ENCODE data around the gene CYP21A2.
"Not testable (repeated sequence)": the region's sequence is repeated elsewhere in the genome, so short reads cannot be mapped to it uniquely, and the experiment has no call there.

Gene CYP21A2

DNA sequence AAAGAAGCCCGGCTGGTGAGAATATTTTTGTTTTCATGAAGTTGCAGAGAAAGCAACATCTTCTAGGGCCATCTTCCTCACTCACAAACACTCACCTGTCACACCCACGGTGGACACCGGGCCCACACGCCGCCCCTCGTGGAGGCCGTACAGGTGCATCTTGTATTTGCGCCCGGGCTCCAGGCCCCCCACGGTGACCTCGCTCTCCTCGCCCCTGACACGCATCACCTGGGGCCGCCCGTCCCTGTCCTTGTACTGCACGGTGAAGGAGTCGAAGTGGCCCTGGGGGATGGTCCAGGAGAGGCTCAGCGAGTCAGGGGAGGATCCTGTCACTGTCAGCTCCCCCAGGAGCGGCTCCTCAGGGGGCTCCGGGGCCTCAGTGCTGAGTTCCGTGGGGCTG, 17.5 kb downstream of the CYP21A2 start:
- DNase-seq, result not testable (repeated sequence)

- no peak for DNase-seq
Observed at GRCh38 chr6:32056254-32056653, 18.0 kb downstream of the CYP21A2 start.

- no peak for DNase-seq
Observed at GRCh38 chr6:32057966-32058365, 19.8 kb downstream of the CYP21A2 start.

- no peak for DNase-seq
Observed at GRCh38 chr6:32058511-32058963, 20.3 kb downstream of the CYP21A2 start.

DNA sequence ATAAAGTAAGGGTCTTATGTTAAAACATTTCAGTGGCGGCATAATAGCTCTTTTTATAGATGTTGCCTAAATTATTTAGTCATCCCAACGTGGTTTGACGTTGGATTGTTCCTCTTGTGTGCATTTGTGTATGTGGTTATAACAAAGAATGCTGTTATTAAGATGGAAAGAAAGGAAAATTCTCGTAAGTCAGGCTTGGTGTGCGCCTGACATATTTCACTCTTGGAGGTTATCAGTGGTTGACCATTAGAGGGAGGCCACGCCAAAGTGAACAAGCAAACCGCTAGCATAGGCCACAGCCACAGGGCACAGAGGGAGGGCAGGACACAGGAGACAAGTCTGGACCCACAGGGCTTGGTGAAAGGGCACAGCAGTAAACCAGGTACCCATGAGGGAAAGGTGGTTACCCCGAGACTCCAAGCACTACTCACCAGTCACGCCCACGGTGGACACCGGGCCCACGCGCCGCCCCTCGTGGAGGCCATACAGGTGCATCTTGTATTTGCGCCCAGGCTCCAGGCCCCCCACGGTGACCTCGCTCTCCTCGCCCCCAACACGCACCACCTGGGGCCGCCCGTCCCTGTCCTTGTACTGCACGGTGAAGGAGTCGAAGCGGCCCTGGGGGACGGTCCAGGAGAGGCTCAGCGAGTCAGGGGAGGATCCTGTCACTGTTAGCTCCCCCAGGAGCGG, 22.9 kb downstream of the CYP21A2 start:
- no peak for DNase-seq

DNA sequence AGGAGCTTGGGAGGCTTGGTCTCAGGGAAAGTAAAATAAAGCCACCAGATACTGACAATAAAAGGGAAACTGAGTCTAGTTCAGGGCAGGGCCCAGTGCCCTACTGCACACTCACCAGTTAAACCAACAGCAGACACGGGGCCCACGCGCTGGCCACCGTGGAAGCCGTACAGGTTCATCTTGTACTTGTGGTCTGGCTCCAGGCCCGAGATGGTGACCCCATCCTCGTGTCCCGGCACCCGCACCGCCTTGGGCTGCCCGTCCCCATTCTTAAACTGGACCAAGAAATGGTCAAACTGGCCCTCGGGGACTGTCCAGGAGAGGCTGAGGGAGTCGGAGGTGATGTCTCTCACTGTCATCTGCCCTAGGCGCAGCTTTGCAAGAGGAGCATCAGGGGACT, 26.5 kb downstream of the CYP21A2 start:
- no peak for DNase-seq

DNA sequence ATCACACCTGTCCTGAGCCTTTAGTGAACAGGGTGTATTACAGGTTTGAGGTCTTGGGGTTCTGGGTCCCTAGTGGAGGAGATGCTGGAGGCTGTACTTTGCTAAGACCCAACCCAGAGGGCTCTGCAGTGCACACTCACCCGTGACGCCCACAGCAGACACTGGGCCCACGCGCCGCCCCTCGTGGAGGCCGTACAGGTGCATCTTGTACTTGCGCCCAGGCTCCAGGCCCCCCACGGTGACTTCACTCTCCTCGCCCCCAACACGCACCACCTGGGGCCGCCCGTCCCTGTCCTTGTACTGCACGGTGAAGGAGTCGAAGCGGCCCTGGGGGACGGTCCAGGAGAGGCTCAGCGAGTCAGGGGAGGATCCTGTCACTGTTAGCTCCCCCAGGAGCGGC, 29.3 kb downstream of the CYP21A2 start:
- DNase-seq, result not testable (repeated sequence)

GRCh38 chr6:32068315-32068714, 30.1 kb downstream of the CYP21A2 start:
- not testable (repeated sequence) for DNase-seq

GRCh38 chr6:32068867-32069266, 30.7 kb downstream of the CYP21A2 start:
- no peak for DNase-seq

DNA sequence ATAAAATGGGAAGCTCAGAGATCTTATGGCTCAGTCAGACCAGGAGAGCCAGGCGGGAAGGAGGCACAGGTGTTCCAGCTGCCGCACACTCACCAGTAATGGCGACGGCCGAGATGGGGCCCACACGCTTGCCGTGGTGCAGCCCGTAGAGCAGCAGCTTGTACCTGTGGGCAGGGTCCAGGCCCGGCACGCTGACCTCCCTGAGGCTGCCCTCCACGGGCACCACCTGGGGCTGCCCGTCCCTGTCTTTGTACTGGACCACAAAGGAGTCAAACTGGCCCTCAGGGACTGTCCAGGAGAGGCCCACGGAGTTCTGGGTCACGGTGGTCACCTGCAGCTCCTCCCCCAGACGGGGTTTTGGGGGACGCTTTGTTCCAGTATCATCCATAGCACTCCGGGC, 31.2 kb downstream of the CYP21A2 start:
- no peak for DNase-seq

GRCh38 chr6:32069878-32070515, 31.8 kb downstream of the CYP21A2 start:
- no peak for DNase-seq

DNA sequence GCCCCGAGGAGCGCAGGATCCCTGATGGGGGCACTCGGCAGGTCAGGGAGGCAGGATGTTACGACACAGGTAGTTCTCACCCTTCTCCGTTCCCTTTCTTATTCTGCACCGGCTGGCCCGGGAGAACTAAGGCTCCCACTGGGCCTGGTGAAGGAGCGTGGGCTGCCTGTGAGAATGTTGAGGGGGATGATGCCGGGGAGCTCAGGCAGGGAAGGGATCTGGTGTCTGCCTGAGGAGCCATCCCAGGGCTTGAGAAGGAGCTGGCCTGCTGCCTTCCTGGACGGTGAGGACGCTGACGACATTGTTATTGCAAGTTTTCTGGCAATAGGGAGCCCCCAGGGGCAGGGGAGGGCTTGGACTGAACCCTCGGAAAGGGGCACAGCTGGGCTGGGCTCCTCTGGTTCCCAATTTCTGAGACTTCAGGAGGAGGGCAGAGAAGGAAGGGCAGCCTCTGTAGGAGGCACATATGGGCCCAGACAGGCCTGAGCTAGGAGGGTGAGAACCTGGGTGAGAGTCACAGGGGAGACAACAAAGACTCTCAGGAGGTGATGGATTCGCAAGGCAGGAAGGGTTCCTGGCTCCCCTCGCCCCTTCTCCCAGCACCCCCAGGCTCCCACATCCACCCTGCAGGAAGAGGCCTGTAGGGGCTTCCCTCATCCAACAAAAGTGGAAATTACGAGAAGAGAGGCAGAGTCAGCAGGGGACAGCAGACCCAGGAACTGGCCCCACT, 32.8 kb downstream of the CYP21A2 start:
- DNase-seq, result no peak

GRCh38 chr6:32073101-32073500, 34.9 kb downstream of the CYP21A2 start:
- no peak for DNase-seq

DNA sequence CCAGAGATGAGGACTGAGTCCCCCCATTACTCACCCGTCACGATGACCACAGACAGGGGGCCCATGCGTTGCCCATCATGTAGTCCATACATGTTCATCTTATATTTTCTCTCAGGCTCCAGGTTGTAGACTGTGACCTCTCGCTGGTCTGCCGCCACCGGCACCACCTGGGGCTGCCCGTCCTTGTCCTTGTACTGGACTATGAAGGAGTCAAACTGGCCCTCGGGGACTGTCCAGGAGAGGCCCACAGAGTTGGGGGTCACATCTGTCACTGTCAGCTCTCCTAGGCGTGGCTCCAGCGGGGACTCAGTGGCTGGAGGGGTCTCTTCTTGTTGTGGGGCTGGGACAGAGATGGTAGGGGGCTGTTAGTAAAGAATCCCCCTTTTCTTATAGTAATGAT, 35.4 kb downstream of the CYP21A2 start:
- no peak for DNase-seq

- DNase-seq, result no peak
Observed at GRCh38 chr6:32074996-32075532, 36.8 kb downstream of the CYP21A2 start.

DNA sequence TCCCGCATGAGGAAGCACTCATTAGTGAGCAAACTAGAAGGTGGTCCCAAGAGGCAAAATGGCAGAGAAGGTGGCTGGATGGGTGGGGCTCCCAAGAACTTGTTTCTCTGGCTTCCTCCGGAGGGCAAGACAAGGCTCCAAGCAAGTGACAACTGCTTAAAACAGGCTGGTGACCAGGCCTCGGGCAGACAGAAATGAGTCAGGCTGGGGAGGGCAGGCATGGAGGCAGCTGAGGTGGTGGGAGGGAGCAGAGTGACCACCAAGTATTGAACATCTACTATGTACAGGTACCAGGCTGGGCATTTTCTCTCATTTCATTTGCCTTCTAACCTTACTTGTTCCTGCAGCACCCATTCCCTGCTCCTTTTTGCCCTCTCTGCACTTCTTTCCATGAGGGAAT, 37.6 kb downstream of the CYP21A2 start:
- DNase-seq, result no peak

DNA sequence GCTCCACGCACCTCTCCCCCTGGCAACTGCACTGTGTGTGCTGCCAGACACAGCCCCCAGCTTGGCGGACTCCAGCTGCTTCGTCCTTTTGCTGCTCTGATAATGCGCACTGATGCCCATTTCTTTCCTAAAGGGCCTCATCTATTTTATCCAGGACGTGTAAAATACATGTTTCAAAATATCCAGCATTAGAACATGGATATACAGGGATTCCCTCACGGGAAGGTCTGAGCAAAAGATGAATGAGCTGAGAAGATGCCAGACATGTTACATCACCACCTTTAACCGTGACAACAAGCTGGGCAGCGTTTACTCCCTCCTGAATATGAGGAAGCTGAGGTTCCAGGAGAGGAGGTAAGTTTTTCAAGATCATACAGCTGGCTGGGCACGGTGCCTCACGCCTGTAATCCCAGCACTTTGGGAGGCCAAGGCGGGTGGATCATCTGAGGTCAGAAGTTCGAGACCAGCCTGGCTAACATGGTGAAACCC, 38.1 kb downstream of the CYP21A2 start:
- DNase-seq, result no peak

DNA sequence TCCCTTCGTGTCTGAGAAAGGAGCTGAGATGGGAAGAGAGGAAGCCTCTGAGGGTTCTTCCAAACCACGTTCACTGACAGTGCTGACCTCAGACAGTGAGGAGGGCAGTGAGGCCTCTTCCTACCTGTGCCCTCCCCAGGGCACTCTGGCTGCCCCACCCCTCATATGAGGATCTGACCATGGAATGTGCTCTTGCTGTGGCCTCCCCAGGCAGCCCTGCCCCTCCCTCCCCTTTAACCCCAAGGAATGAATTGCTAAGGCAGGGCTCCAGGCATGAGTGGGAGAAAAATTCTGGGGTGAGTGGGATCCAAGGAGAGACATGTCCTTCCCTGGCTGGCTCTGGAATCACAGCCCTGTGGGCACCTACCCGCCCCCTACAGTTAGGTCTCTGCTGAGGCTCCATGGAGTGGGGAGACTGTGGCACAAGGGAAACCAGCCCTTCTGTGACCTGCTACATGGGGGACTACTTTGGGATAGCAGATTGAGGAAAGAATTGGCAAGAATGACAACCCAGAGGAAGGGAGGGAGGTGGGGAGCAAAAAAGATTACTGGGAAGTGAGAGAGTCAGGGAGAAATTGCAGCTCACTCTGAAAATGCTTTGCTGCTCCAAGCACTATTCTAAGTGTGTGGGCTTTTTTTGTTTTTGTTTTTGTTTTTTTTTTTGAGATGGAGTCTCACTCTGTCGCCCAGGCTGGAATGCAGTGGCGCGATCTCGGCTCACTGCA, 41.5 kb downstream of the CYP21A2 start:
- DNase-seq, result no peak

DNA sequence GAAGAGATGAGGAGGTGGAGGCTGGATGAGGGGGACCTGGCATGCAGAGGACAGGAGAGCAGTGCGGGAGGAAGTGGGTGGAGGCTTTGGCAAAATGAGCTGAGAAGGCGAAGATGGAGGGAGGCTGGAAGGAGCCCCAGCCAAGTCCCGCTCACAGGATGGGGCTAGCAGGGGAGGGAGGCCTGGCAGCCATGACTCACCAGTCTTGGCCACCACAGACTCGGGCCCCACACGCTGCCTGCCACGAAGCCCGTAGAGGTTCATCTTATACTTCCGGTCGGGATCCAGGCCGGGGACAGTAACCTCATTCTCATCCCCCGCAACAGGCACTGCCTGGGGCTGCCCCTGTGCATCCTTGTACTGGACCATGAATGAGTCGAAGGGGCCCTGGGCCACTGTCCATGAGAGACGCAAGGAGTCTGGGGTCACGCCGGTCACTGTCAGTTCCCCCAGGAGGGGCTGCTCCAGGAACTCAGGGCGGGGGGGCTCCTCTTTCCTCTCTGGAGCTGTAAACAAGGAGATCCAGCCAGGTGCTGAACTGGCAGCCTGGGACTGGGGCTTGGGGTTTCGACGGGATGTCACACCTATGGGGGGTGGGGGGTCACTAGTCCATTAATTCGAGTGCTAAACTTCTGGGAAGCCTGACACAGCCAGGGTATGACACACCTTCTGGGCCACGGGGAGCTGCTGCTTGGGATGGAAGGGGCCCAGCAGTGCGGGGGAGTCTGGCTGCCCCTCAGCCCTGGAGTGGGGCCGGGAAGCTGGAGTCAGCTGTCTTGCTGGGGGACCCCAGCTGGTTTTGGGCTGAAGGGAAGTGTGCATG, 43.2 kb downstream of the CYP21A2 start:
- DNase-seq, result no peak

GRCh38 chr6:32082478-32082877, 44.3 kb downstream of the CYP21A2 start:
- DNase-seq, result no peak

- DNase-seq, result no peak
Observed at GRCh38 chr6:32082935-32083334, 44.7 kb downstream of the CYP21A2 start.

Data from NCI-H1048 (cell line).